NCI-H128 (cell line): ENCODE results near the gene PRKAR1A.
"Not testable (repeated sequence)": the region's sequence is repeated elsewhere in the genome, so short reads cannot be mapped to it uniquely, and the experiment has no call there.

Source experiments
- DNase-seq: peaks from one replicate; lab custom pipeline; 2025; ENCODE audit not compliant: unreplicated experiment; lab: John Stamatoyannopoulos, UW

The PRKAR1A gene

GRCh38 chr17:68578236-68578635 lies 66.0 kb downstream of the PRKAR1A start:
- no peak for DNase-seq

GRCh38 chr17:68579194-68579927 lies 67.1 kb downstream of the PRKAR1A start:
- no peak for DNase-seq

- no peak for DNase-seq
These were observed 68.1 kb downstream of the PRKAR1A start for GRCh38 chr17:68580236-68580770.

- no peak for DNase-seq
These were observed 69.8 kb downstream of the PRKAR1A start for GRCh38 chr17:68581863-68582645.

GRCh38 chr17:68582867-68583266 lies 70.6 kb downstream of the PRKAR1A start:
- not testable (repeated sequence) for DNase-seq

GRCh38 chr17:68584581-68585303 lies 72.5 kb downstream of the PRKAR1A start:
- DNase-seq: no peak

GRCh38 chr17:68585643-68586042 lies 73.4 kb downstream of the PRKAR1A start:
- no peak for DNase-seq

- no peak for DNase-seq
These were observed 74.8 kb downstream of the PRKAR1A start for GRCh38 chr17:68587026-68587425.

- no peak for DNase-seq
These were observed 75.6 kb downstream of the PRKAR1A start for GRCh38 chr17:68587847-68588246.

- no peak for DNase-seq
These were observed 76.1 kb downstream of the PRKAR1A start for GRCh38 chr17:68588362-68588761.

- DNase-seq: no peak
These were observed 76.9 kb downstream of the PRKAR1A start for GRCh38 chr17:68589086-68589485.

- no peak for DNase-seq
These were observed 79.4 kb downstream of the PRKAR1A start for GRCh38 chr17:68591583-68591982.

GRCh38 chr17:68592009-68592408 lies 79.8 kb downstream of the PRKAR1A start:
- DNase-seq: no peak

- peak; percentile 12 for DNase-seq
These were observed 80.7 kb downstream of the PRKAR1A start for GRCh38 chr17:68592682-68593641.

GRCh38 chr17:68594552-68594951 lies 82.3 kb downstream of the PRKAR1A start:
- no peak for DNase-seq

- no peak for DNase-seq
These were observed 83.3 kb downstream of the PRKAR1A start for GRCh38 chr17:68595496-68595895.

GRCh38 chr17:68595986-68596385 lies 83.8 kb downstream of the PRKAR1A start:
- no peak for DNase-seq

GRCh38 chr17:68596411-68596945 lies 84.2 kb downstream of the PRKAR1A start:
- no peak for DNase-seq

GRCh38 chr17:68598074-68598473 lies 85.8 kb downstream of the PRKAR1A start:
- DNase-seq: no peak

GRCh38 chr17:68598545-68598961 lies 86.3 kb downstream of the PRKAR1A start:
- DNase-seq: no peak
